Measurements from ENCODE around the gene WDR12. TPM values are rescaled to one million over a fixed set of nuclear protein-coding genes. Genes with fewer than 3 reads are reported as not detected.

WDR12 gene
- total and polyA plus RNA-seq, 2 of the 13 experiments (the other 11 are each of a cell fraction or from before 2014, with no cell fraction given) = 94.4 to 216 TPM

DNA sequence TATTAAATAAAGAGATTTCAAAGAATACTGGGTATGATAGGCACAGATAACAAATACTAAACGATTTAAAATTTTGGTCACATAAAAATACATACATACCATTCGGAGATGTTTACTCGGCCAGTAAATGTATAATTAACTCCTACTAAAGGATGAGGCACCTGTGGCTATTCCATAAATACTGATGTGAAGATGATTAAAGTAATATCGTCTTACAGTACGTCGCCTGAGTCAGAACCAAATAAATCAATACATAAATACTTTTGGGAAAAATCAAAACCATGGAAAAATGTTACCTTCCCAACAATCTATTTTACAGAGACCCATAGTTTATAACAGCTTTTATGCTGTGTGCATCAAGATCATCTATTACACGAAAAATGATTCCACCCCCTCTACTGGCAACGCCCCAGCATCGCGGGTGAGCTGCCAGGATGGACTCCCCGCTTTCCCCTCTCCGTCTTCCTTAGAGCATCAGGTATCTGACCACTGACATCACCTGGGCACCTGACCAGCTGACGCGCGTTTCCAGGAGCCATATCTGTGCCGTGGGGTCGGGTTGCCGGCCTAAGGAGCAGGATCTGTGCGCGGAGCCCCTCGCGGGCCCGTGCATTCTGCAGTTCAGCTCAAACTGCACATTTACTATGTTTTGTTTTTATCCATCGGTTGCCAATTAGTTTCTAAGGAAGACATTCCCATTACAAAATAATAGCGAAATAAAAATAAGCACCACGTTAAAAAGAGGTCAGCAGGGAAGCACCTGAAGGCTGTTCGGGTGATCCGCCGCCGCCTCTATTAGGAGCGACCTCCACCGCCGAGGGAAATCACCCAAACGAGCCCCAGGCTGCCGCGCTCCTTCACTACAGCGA, 40.8 kb downstream of the WDR12 start (continued):
- TF ChIP-seq KDM2A (CRISPR knock-in tag; IDR thresholded peaks at IDR 0.05; ENCODE audit: borderline replicate concordance, low read depth) (peak; percentile 47; the same call in 1 of the 2 replicates), ZNF670 (CRISPR knock-in tag; IDR thresholded peaks at IDR 0.05; ENCODE audit: borderline replicate concordance) (no peak), ZNF44 (CRISPR knock-in tag; IDR thresholded peaks at IDR 0.05) (no peak), ZBTB21 (CRISPR knock-in tag; IDR thresholded peaks at IDR 0.05) (no peak), ATF7 (IDR thresholded peaks at IDR 0.05) (no peak), ATF7 (CRISPR knock-in tag; IDR thresholded peaks at IDR 0.05) (0 out of 2 replicates have a peak, but pooled peaks have one; percentile 27), ZNF292 (CRISPR knock-in tag; IDR thresholded peaks at IDR 0.05; ENCODE audit: borderline replicate concordance, low read depth) (peak; percentile 55; the same call in 1 of the 2 replicates), MTA3 (CRISPR knock-in tag; IDR thresholded peaks at IDR 0.05) (no peak), ZNF777 (CRISPR knock-in tag; IDR thresholded peaks at IDR 0.05) (no peak), DPF2 (CRISPR knock-in tag; IDR thresholded peaks at IDR 0.05; ENCODE audit: borderline replicate concordance, low read depth) (no peak), POLR2A (IDR thresholded peaks at IDR 0.05; ENCODE audit: insufficient read depth in 1 of 2, low read depth in 2 of 2, low read length in 2 of 2) (peak in 1 of 2 experiments; percentile 78; a peak in 3 of 4 replicates), MEF2D (CRISPR knock-in tag; IDR thresholded peaks at IDR 0.05) (peak; percentile 76; the same call in 1 of the 2 replicates)
- TF ChIP-seq, protein P1, sequence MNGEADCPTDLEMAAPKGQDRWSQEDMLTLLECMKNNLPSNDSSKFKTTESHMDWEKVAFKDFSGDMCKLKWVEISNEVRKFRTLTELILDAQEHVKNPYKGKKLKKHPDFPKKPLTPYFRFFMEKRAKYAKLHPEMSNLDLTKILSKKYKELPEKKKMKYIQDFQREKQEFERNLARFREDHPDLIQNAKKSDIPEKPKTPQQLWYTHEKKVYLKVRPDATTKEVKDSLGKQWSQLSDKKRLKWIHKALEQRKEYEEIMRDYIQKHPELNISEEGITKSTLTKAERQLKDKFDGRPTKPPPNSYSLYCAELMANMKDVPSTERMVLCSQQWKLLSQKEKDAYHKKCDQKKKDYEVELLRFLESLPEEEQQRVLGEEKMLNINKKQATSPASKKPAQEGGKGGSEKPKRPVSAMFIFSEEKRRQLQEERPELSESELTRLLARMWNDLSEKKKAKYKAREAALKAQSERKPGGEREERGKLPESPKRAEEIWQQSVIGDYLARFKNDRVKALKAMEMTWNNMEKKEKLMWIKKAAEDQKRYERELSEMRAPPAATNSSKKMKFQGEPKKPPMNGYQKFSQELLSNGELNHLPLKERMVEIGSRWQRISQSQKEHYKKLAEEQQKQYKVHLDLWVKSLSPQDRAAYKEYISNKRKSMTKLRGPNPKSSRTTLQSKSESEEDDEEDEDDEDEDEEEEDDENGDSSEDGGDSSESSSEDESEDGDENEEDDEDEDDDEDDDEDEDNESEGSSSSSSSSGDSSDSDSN (CRISPR knock-in tag; IDR thresholded peaks at IDR 0.05) = no peak
- TF ChIP-seq, protein P2, sequence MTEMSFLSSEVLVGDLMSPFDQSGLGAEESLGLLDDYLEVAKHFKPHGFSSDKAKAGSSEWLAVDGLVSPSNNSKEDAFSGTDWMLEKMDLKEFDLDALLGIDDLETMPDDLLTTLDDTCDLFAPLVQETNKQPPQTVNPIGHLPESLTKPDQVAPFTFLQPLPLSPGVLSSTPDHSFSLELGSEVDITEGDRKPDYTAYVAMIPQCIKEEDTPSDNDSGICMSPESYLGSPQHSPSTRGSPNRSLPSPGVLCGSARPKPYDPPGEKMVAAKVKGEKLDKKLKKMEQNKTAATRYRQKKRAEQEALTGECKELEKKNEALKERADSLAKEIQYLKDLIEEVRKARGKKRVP (CRISPR knock-in tag; IDR thresholded peaks at IDR 0.05) = 0 out of 4 replicates have a peak, but pooled peaks of 1 of the 2 experiments have one; percentile 6
- TF ChIP-seq, protein P3, sequence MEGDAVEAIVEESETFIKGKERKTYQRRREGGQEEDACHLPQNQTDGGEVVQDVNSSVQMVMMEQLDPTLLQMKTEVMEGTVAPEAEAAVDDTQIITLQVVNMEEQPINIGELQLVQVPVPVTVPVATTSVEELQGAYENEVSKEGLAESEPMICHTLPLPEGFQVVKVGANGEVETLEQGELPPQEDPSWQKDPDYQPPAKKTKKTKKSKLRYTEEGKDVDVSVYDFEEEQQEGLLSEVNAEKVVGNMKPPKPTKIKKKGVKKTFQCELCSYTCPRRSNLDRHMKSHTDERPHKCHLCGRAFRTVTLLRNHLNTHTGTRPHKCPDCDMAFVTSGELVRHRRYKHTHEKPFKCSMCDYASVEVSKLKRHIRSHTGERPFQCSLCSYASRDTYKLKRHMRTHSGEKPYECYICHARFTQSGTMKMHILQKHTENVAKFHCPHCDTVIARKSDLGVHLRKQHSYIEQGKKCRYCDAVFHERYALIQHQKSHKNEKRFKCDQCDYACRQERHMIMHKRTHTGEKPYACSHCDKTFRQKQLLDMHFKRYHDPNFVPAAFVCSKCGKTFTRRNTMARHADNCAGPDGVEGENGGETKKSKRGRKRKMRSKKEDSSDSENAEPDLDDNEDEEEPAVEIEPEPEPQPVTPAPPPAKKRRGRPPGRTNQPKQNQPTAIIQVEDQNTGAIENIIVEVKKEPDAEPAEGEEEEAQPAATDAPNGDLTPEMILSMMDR (CRISPR knock-in tag; IDR thresholded peaks at IDR 0.05) = peak; percentile 74
- TF ChIP-seq, protein P4, sequence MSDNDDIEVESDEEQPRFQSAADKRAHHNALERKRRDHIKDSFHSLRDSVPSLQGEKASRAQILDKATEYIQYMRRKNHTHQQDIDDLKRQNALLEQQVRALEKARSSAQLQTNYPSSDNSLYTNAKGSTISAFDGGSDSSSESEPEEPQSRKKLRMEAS (IDR thresholded peaks at IDR 0.05) = no peak
- TF ChIP-seq, protein P5, sequence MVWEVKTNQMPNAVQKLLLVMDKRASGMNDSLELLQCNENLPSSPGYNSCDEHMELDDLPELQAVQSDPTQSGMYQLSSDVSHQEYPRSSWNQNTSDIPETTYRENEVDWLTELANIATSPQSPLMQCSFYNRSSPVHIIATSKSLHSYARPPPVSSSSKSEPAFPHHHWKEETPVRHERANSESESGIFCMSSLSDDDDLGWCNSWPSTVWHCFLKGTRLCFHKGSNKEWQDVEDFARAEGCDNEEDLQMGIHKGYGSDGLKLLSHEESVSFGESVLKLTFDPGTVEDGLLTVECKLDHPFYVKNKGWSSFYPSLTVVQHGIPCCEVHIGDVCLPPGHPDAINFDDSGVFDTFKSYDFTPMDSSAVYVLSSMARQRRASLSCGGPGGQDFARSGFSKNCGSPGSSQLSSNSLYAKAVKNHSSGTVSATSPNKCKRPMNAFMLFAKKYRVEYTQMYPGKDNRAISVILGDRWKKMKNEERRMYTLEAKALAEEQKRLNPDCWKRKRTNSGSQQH (CRISPR knock-in tag; IDR thresholded peaks at IDR 0.05; ENCODE audit: low read depth) = no peak
- TF ChIP-seq, protein P6, sequence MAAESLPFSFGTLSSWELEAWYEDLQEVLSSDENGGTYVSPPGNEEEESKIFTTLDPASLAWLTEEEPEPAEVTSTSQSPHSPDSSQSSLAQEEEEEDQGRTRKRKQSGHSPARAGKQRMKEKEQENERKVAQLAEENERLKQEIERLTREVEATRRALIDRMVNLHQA (CRISPR knock-in tag; IDR thresholded peaks at IDR 0.05) = no peak
- TF ChIP-seq, protein P7, sequence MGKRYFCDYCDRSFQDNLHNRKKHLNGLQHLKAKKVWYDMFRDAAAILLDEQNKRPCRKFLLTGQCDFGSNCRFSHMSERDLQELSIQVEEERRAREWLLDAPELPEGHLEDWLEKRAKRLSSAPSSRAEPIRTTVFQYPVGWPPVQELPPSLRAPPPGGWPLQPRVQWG (CRISPR knock-in tag; IDR thresholded peaks at IDR 0.05; ENCODE audit: borderline replicate concordance, low read depth) = no peak
- TF ChIP-seq, protein P8, sequence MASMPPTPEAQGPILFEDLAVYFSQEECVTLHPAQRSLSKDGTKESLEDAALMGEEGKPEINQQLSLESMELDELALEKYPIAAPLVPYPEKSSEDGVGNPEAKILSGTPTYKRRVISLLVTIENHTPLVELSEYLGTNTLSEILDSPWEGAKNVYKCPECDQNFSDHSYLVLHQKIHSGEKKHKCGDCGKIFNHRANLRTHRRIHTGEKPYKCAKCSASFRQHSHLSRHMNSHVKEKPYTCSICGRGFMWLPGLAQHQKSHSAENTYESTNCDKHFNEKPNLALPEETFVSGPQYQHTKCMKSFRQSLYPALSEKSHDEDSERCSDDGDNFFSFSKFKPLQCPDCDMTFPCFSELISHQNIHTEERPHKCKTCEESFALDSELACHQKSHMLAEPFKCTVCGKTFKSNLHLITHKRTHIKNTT (CRISPR knock-in tag; IDR thresholded peaks at IDR 0.05) = no peak
